HepG2 (cell line): ENCODE data around the gene NELFCD. TPM values are rescaled to one million over a fixed set of nuclear protein-coding genes. Genes with fewer than 3 reads are reported as not detected.

Source experiments
- AKAP8 ChIP-seq: sonication (generic); formaldehyde crosslinking; IDR thresholded peaks from 2 replicates; pipeline ENCODE4 v1.5.1; 2020; ENCODE audit warnings: mild to moderate bottlenecking, missing genetic modification reagents
- ATF7 ChIP-seq, 2 experiments: fragments of 450-650 bp in 1 of 2; sonication (generic) in 1 of 2; formaldehyde crosslinking in 1 of 2; IDR thresholded peaks; 2 replicates each; pipeline versions ENCODE4 v1.4.0 to v1.6.1; 2016 to 2020; ENCODE audit warnings: antibody characterized with exemption in 1 of 2, mild to moderate bottlenecking in 1 of 2, missing genetic modification reagents in 1 of 2
- CBX5 ChIP-seq: sonication (generic); formaldehyde crosslinking; IDR thresholded peaks from 2 replicates; pipeline ENCODE4 v1.4.0; 2020; ENCODE audit warnings: missing genetic modification reagents, borderline replicate concordance
- CCDC6 ChIP-seq: sonication (generic); formaldehyde crosslinking; IDR thresholded peaks from 2 replicates; pipeline ENCODE4 v1.8.1; 2022; ENCODE audit warnings: mild to moderate bottlenecking, missing genetic modification reagents, moderate library complexity
- GATA4 ChIP-seq: sonication (generic); IDR thresholded peaks from 2 replicates; pipeline ENCODE4 v1.6.1; 2016; ENCODE audit warnings: antibody characterized with exemption, low read depth, borderline replicate concordance
- GFI1 ChIP-seq: sonication (generic); formaldehyde crosslinking; IDR thresholded peaks from 2 replicates; pipeline ENCODE4 v1.5.0; 2020; ENCODE audit warnings: missing genetic modification reagents, mild to moderate bottlenecking, borderline replicate concordance
- GMEB1 ChIP-seq: sonication (generic); formaldehyde crosslinking; IDR thresholded peaks from 2 replicates; pipeline ENCODE4 v1.5.1; 2020; ENCODE audit warnings: missing genetic modification reagents, mild to moderate bottlenecking, borderline replicate concordance
- ISX ChIP-seq: sonication (generic); formaldehyde crosslinking; conservative IDR thresholded peaks from 2 replicates; pipeline ENCODE4 v1.5.0; 2020; ENCODE audit warnings: missing genetic modification reagents
- MED13 ChIP-seq: sonication (generic); formaldehyde crosslinking; IDR thresholded peaks from 2 replicates; pipeline ENCODE4 v1.5.0; 2020; ENCODE audit warnings: missing genetic modification reagents
- MEIS2 ChIP-seq: sonication (generic); formaldehyde crosslinking; IDR thresholded peaks from 2 replicates; pipeline ENCODE4 v1.9.0; 2021; ENCODE audit warnings: mild to moderate bottlenecking, missing genetic modification reagents
- MTERF4 ChIP-seq: sonication (generic); formaldehyde crosslinking; IDR thresholded peaks from 2 replicates; pipeline ENCODE4 v1.8.0; 2023; ENCODE audit warnings: mild to moderate bottlenecking, missing genetic modification reagents
- MYC ChIP-seq: sonication (generic); formaldehyde crosslinking; IDR thresholded peaks from 2 replicates; pipeline ENCODE4 v1.9.0; 2021; ENCODE audit warnings: missing genetic modification reagents, borderline replicate concordance
- NCOA5 ChIP-seq: sonication (generic); formaldehyde crosslinking; IDR thresholded peaks from 2 replicates; pipeline ENCODE4 v1.4.0; 2020; ENCODE audit warnings: missing genetic modification reagents
- RFX3 ChIP-seq: IDR thresholded peaks from 2 replicates; pipeline ENCODE4 v1.6.1; 2016; ENCODE audit warnings: missing biosample characterization, missing genetic modification reagents
- SNAI1 ChIP-seq: sonication (generic); formaldehyde crosslinking; IDR thresholded peaks from 2 replicates; pipeline ENCODE4 v1.5.0; 2020; ENCODE audit warnings: mild to moderate bottlenecking, missing genetic modification reagents, borderline replicate concordance
- TEAD3 ChIP-seq: optimal IDR thresholded peaks from 2 replicates; pipeline ENCODE3; 2016; ENCODE audit warnings: borderline replicate concordance
- TFE3 ChIP-seq: IDR thresholded peaks from 2 replicates; pipeline ENCODE4 v1.6.1; 2016
- TRIM24 ChIP-seq: sonication (generic); formaldehyde crosslinking; IDR thresholded peaks from 2 replicates; pipeline ENCODE4 v1.8.0; 2022; ENCODE audit warnings: mild to moderate bottlenecking, missing genetic modification reagents
- ZFY ChIP-seq: sonication (generic); formaldehyde crosslinking; IDR thresholded peaks from 2 replicates; pipeline ENCODE4 v1.4.0; 2020; ENCODE audit warnings: missing genetic modification reagents
- ZNF33B ChIP-seq: sonication (generic); formaldehyde crosslinking; IDR thresholded peaks from 2 replicates; pipeline ENCODE4 v1.5.1; 2020; ENCODE audit warnings: mild to moderate bottlenecking, missing genetic modification reagents
- ZNF547 ChIP-seq: sonication (generic); formaldehyde crosslinking; IDR thresholded peaks from 2 replicates; pipeline ENCODE4 v1.5.1; 2020; ENCODE audit warnings: mild to moderate bottlenecking, missing genetic modification reagents
- ZNF569 ChIP-seq: sonication (generic); formaldehyde crosslinking; IDR thresholded peaks from 2 replicates; pipeline ENCODE4 v1.5.0; 2020; ENCODE audit warnings: mild to moderate bottlenecking, missing genetic modification reagents, moderate library complexity, borderline replicate concordance
- ZNF589 ChIP-seq: sonication (generic); formaldehyde crosslinking; conservative IDR thresholded peaks from 2 replicates; pipeline ENCODE4 v1.8.0; 2022; ENCODE audit warnings: mild to moderate bottlenecking, moderate library complexity, missing genetic modification reagents
- ZNF737 ChIP-seq: sonication (generic); formaldehyde crosslinking; IDR thresholded peaks from 2 replicates; pipeline ENCODE4 v1.5.0; 2020; ENCODE audit warnings: missing genetic modification reagents, mild to moderate bottlenecking, borderline replicate concordance
- ZNF784 ChIP-seq: sonication (generic); formaldehyde crosslinking; IDR thresholded peaks from 2 replicates; pipeline ENCODE4 v1.5.1; 2020; ENCODE audit warnings: missing genetic modification reagents, mild to moderate bottlenecking, borderline replicate concordance
- ZNF883 ChIP-seq: sonication (generic); formaldehyde crosslinking; IDR thresholded peaks from 2 replicates; pipeline ENCODE4 v1.5.1; 2020; ENCODE audit warnings: mild to moderate bottlenecking, missing genetic modification reagents; ENCODE audit errors: not compliant biosample characterization
- polyA plus RNA-seq, 8 experiments: library from polyadenylated mRNA; depleted of rRNA in 3 of 8; stranded (reverse) in 7 of 8; unstranded in 1 of 8; fragments of >200 nt; fragmentation: Illumina TruSeq in 4 of 8; extraction: Trizol in 4 of 8; gene quantifications; 2 replicates each; pipeline versions ENCODE4 v1.2.1 to v1.2.3, GENCODE V29; 2011 to 2016; ENCODE audit warnings: low read depth in 4 of 8, missing spikeins in 1 of 8, mixed read lengths in 1 of 8; ENCODE audit not compliant: insufficient read depth in 1 of 8
- total RNA-seq, 5 experiments: library from RNA; depleted of rRNA; stranded (reverse); fragments of >200 nt; fragmentation: Illumina TruSeq; extraction: Trizol; gene quantifications; 2 replicates each; pipeline ENCODE4 v1.2.3, GENCODE V29; 2016; ENCODE audit warnings: low read depth in 1 of 5

The NELFCD gene
- total and polyA plus RNA-seq, 2 of the 13 experiments (the other 11 are each of a cell fraction or from before 2014, with no cell fraction given) = 159 to 203 TPM

- TF ChIP-seq ZNF737 (CRISPR knock-in tag) = 0 out of 2 replicates have a peak, but pooled peaks have one; percentile 53
- no peak for TF ChIP-seq NCOA5
- TF ChIP-seq SNAI1 (CRISPR knock-in tag) = no peak
- TF ChIP-seq ZNF883 (CRISPR knock-in tag) = peak; percentile 82
- TF ChIP-seq CBX5 = no peak
- 0 out of 2 replicates have a peak, but pooled peaks have one; percentile 19 for TF ChIP-seq GMEB1 (CRISPR knock-in tag)
- TF ChIP-seq TFE3 (CRISPR knock-in tag) = no peak
- 0 out of 2 replicates have a peak, but pooled peaks have one; percentile 14 for TF ChIP-seq MYC
- 0 out of 2 replicates have a peak, but pooled peaks have one; percentile 32 for TF ChIP-seq MED13 (CRISPR knock-in tag)
- 0 out of 2 replicates have a peak, but pooled peaks have one; percentile 1 for TF ChIP-seq TRIM24 (CRISPR knock-in tag)
- TF ChIP-seq TEAD3 = no peak
- TF ChIP-seq ZNF784 = peak; percentile 66
- no peak for TF ChIP-seq ZNF589 (CRISPR knock-in tag)
- TF ChIP-seq ZFY (CRISPR knock-in tag) = peak; percentile 10; the same call in 1 of the 2 replicates
- no peak for TF ChIP-seq MTERF4
- peak; percentile 72; the same call in 1 of the 2 replicates for TF ChIP-seq GFI1 (CRISPR knock-in tag)
- peak; percentile 92 for TF ChIP-seq ZNF547 (CRISPR knock-in tag)
- TF ChIP-seq ATF7 (IDR thresholded peaks at IDR 0.05) = no peak
- no peak for TF ChIP-seq ATF7 (CRISPR knock-in tag; IDR thresholded peaks at IDR 0.05)
- TF ChIP-seq ZNF569 (CRISPR knock-in tag) = no peak
- no peak for TF ChIP-seq RFX3 (CRISPR knock-in tag)
- 0 out of 2 replicates have a peak, but pooled peaks have one; percentile 19 for TF ChIP-seq MEIS2
- TF ChIP-seq AKAP8 (CRISPR knock-in tag) = 0 out of 2 replicates have a peak, but pooled peaks have one; percentile 12
- TF ChIP-seq ZNF33B (CRISPR knock-in tag) = peak; percentile 66; the same call in 1 of the 2 replicates
- TF ChIP-seq CCDC6 (CRISPR knock-in tag) = no peak
- TF ChIP-seq GATA4 = no peak
- TF ChIP-seq ISX (CRISPR knock-in tag) = no peak
Observed at GRCh38 chr20:59005523-59006166, 24.6 kb downstream of the NELFCD start (continued).
